Astrocyte (in vitro differentiated cells and primary cell): Measurements from ENCODE around the gene KCNQ5. TPM values are rescaled to one million over a fixed set of nuclear protein-coding genes. Genes with fewer than 3 reads are reported as not detected.

Source experiments
- DNase-seq: peaks from one replicate; pipeline ENCODE4 v3.0.0-alpha.2; 2010; ENCODE audit warnings: low read depth
- FAIRE-seq: peaks from 2 replicates; lab custom pipeline; 2011; peaks lifted over from hg19 to GRCh38; lab: Jason Lieb, UNC
- H2AFZ ChIP-seq: 2 replicates; pipeline ENCODE4 v1.6.0; 2012; ENCODE audit warnings: low read depth, low read length, inconsistent platforms
- H3K27ac ChIP-seq: 2 replicates; pipeline ENCODE4 v1.5.1; 2011; ENCODE audit warnings: low read depth, low read length, inconsistent platforms
- H3K27me3 ChIP-seq: 2 replicates; pipeline ENCODE4 v1.6.0; 2011; ENCODE audit warnings: low read length, inconsistent platforms; ENCODE audit not compliant: insufficient read depth
- H3K36me3 ChIP-seq: 2 replicates; pipeline ENCODE4 v1.5.1; 2011; ENCODE audit warnings: low read length, inconsistent platforms; ENCODE audit not compliant: insufficient read depth
- H3K4me1 ChIP-seq: 2 replicates; pipeline ENCODE4 v1.5.1; 2011; ENCODE audit warnings: low read length, inconsistent platforms; ENCODE audit not compliant: insufficient read depth
- H3K4me2 ChIP-seq: 2 replicates; pipeline ENCODE4 v1.6.0; 2012; ENCODE audit warnings: low read length, inconsistent platforms
- H3K4me3 ChIP-seq: 2 replicates; pipeline ENCODE4 v1.5.1; 2011; ENCODE audit warnings: low read depth, mild to moderate bottlenecking, low read length, inconsistent platforms; ENCODE audit not compliant: insufficient read depth
- H3K79me2 ChIP-seq: 2 replicates; pipeline ENCODE4 v1.6.0; 2012; ENCODE audit warnings: mild to moderate bottlenecking, low read length, inconsistent platforms; ENCODE audit not compliant: insufficient read depth
- H3K9ac ChIP-seq: 2 replicates; pipeline ENCODE4 v1.6.0; 2012; ENCODE audit warnings: mild to moderate bottlenecking, low read length, inconsistent platforms
- H3K9me3 ChIP-seq: 2 replicates; pipeline ENCODE4 v1.5.1; 2012; ENCODE audit warnings: low read depth, mild to moderate bottlenecking, low read length, inconsistent platforms; ENCODE audit not compliant: insufficient read depth
- H4K20me1 ChIP-seq: 2 replicates; pipeline ENCODE4 v1.6.0; 2012; ENCODE audit warnings: low read length, inconsistent platforms; ENCODE audit not compliant: insufficient read depth
- H3K27ac Mint-ChIP-seq: one replicate; pipeline ENCODE4 v1.8.0; 2021; ENCODE audit warnings: mild to moderate bottlenecking, mixed read lengths; ENCODE audit not compliant: unreplicated experiment
- H3K27me3 Mint-ChIP-seq: one replicate; pipeline ENCODE4 v1.8.0; 2021; ENCODE audit warnings: low read depth, mixed read lengths; ENCODE audit not compliant: unreplicated experiment
- H3K36me3 Mint-ChIP-seq: one replicate; pipeline ENCODE4 v1.8.0; 2021; ENCODE audit warnings: low read depth, mixed read lengths; ENCODE audit not compliant: unreplicated experiment
- H3K4me1 Mint-ChIP-seq: one replicate; pipeline ENCODE4 v1.8.0; 2021; ENCODE audit warnings: low read depth, mixed read lengths; ENCODE audit not compliant: unreplicated experiment
- H3K4me3 Mint-ChIP-seq: one replicate; pipeline ENCODE4 v1.8.0; 2021; ENCODE audit warnings: mild to moderate bottlenecking, moderate library complexity, mixed read lengths; ENCODE audit not compliant: unreplicated experiment
- H3K9me3 Mint-ChIP-seq: one replicate; pipeline ENCODE4 v1.8.0; 2021; ENCODE audit warnings: mild to moderate bottlenecking, mixed read lengths; ENCODE audit not compliant: unreplicated experiment
- CTCF ChIP-seq: IDR thresholded peaks from 2 replicates; pipeline ENCODE4 v1.5.1; 2011; ENCODE audit warnings: low read depth, mild to moderate bottlenecking, inconsistent platforms, low read length, moderate library complexity; ENCODE audit not compliant: insufficient read depth
- EZH2 ChIP-seq: IDR thresholded peaks from 2 replicates; pipeline ENCODE4 v1.6.1; 2012; ENCODE audit warnings: mild to moderate bottlenecking, low read length, inconsistent platforms; ENCODE audit not compliant: insufficient read depth
- total RNA-seq: library from RNA; stranded (reverse); gene quantifications from 2 replicates; pipeline ENCODE4 v1.2.1, GENCODE V29; 2021

The KCNQ5 gene
- total RNA-seq, 1 donor from 2014 or later, result 2.0 TPM

DNA sequence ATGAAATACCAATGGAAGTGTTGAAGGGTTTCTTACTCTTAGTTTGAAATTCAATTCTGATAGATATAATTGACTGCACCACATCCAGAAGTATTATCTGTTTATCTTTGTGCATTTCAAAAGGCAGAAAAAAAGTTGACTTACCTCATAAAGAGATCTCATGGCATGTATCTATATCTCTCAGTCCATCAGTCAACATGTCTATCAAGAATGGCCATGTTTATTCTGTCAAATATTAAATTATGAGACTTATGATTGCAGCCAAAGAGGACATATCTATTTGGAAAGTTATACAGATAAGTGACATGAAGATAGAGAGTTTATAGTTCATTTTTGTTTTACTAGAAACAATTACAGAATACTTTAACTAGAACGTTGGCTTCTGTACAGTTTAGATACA, 325.7 kb downstream of the KCNQ5 start:
- H3K4me1 ChIP-seq, result peaks cover 6% of the 10 kb centered on the region
- no peak overlapping the region for H3K9ac ChIP-seq
- DNase-seq (no peak), FAIRE-seq (no peak)
- Mint-ChIP-seq H3K9me3 (no peaks in the 10 kb centered on the region), H3K36me3 (no peaks in the 10 kb centered on the region), H3K4me1 (peaks cover 13% of the 10 kb centered on the region), H3K27ac (no peak overlapping the region), H3K4me3 (no peak overlapping the region), H3K27me3 (no peaks in the 10 kb centered on the region)
- no peaks in the 10 kb centered on the region for H3K36me3 ChIP-seq
- no peaks in the 10 kb centered on the region for H4K20me1 ChIP-seq
- H3K4me3 ChIP-seq, result no peak overlapping the region
- no peaks in the 10 kb centered on the region for H3K27me3 ChIP-seq
- H3K9me3 ChIP-seq, result no peaks in the 10 kb centered on the region
- H3K79me2 ChIP-seq, result no peaks in the 10 kb centered on the region
- no peak for TF ChIP-seq EZH2
- TF ChIP-seq CTCF, result no peak
- H3K27ac ChIP-seq, result no peak overlapping the region
- H3K4me2 ChIP-seq, result no peak overlapping the region
- no peak overlapping the region for H2AFZ ChIP-seq

DNA sequence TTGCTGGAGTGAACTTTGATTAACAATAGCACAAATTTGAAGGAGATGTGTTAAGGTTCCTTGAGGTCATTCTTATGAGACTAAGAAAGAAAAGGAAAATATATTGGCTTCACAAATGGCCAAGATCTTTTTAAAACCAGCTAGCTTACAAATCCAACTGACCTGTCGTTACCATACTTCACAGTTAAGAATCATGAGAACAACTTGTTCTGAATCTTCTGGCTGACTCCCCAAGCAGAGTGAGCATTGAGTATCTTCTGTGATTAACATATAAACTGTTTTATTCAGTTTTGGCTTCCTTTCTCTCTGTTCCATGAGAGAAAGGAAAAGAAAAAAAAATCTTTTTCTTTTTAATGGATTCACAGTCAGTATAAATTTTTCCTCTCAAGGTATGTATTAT, 326.3 kb downstream of the KCNQ5 start:
- DNase-seq, result no peak
- Histone ChIP-seq H3K9ac (no peak overlapping the region), H3K27me3 (no peaks in the 10 kb centered on the region), H2AFZ (no peak overlapping the region), H3K79me2 (no peaks in the 10 kb centered on the region), H3K27ac (no peak overlapping the region), H3K4me2 (no peak overlapping the region), H4K20me1 (no peaks in the 10 kb centered on the region), H3K9me3 (no peaks in the 10 kb centered on the region), H3K4me3 (no peak overlapping the region), H3K4me1 (peaks cover 12% of the 10 kb centered on the region), H3K36me3 (no peaks in the 10 kb centered on the region)
- no peaks in the 10 kb centered on the region for H3K36me3 Mint-ChIP-seq
- no peak for FAIRE-seq
- H3K27ac Mint-ChIP-seq, result no peak overlapping the region
- H3K4me1 Mint-ChIP-seq, result peaks cover 19% of the 10 kb centered on the region
- no peaks in the 10 kb centered on the region for H3K9me3 Mint-ChIP-seq
- no peak overlapping the region for H3K4me3 Mint-ChIP-seq
- TF ChIP-seq EZH2 (no peak), CTCF (no peak)
- no peaks in the 10 kb centered on the region for H3K27me3 Mint-ChIP-seq

GRCh38 chr6:72950114-72950860, 328.4 kb downstream of the KCNQ5 start:
- Histone ChIP-seq H3K4me3 (no peak overlapping the region), H2AFZ (peak overlapping the region; percentile 18), H3K27me3 (no peaks in the 10 kb centered on the region), H3K9ac (no peak overlapping the region), H4K20me1 (no peaks in the 10 kb centered on the region), H3K79me2 (no peaks in the 10 kb centered on the region), H3K4me1 (peaks cover 22% of the 10 kb centered on the region), H3K9me3 (no peaks in the 10 kb centered on the region), H3K27ac (peak overlapping the region; percentile 28), H3K4me2 (peak overlapping the region; percentile 68), H3K36me3 (no peaks in the 10 kb centered on the region)
- Mint-ChIP-seq H3K4me3 (no peak overlapping the region), H3K36me3 (no peaks in the 10 kb centered on the region), H3K27me3 (no peaks in the 10 kb centered on the region), H3K27ac (peak overlapping the region; percentile 86), H3K9me3 (no peaks in the 10 kb centered on the region), H3K4me1 (peaks cover 30% of the 10 kb centered on the region)
- TF ChIP-seq EZH2 (no peak), CTCF (no peak)
- FAIRE-seq (peak; percentile 84), DNase-seq (peak; percentile 83)
